GM18868 (cell line): ENCODE data around the gene PKIB.
"Not testable (repeated sequence)": the region's sequence is repeated elsewhere in the genome, so short reads cannot be mapped to it uniquely, and the experiment has no call there.

Source experiments
- ATAC-seq: cut with Tn5 transposase; IDR thresholded peaks from one replicate; pipeline ENCODE4 v1.9.1; 2021; ENCODE audit warnings: mild to moderate bottlenecking, moderate library complexity; ENCODE audit not compliant: unreplicated experiment

Gene PKIB

DNA sequence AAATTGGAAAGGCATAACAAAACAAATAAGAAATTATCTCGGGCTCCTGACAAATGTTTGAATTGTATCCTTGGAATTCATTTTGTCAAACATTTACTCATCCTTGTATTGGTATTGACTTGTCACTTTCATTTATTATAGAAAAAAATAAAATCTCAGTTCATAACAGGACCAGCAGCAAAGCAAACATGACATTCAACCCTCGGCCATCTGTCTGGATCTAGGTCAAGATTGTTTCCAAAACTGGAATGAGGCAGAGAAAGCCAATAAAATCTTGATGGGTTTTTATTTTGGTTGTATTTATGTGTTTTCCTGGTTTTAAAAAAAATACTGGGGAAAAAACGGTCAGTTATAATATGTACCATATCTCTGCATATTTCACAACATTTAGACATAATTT, 126.4 kb downstream of the PKIB start:
- no peak for ATAC-seq

DNA sequence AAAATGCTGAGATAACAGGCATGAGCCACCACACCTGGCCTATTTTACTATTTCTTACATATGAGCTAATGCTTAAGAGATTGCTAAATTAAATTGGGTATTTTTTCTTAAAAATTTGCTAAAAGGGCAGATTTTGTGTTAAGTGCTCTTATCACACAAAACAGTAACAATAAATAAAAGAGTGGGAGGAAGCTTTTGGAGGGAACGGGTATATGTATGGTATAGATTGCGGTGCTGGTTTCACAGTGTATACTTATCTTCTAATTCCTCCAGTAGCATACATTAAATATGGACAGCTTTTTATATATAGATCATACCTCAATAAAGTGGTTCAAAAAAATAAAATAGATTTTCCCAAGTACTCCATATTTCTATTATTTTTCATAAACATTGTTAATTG, 129.9 kb downstream of the PKIB start:
- ATAC-seq, result no peak

DNA sequence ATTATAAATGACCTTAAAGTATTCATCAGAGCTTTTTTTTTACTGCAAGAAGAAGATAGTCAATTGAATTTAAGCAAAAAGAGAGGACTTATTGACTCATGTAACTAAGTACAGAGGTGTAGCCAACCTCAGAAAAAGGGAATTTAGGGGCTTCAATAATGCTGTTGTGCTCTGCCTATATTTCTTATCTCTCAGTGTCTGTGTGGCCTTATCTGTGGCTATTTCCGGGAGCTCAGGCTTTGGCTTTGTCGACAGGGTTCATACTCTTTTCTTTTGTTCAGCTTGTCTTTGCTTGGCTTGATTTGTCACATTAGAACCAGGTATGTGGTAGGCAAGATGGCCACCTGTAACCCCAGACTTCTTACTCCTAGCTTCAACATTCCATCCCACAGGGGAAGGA, 130.7 kb downstream of the PKIB start:
- ATAC-seq, result no peak

DNA sequence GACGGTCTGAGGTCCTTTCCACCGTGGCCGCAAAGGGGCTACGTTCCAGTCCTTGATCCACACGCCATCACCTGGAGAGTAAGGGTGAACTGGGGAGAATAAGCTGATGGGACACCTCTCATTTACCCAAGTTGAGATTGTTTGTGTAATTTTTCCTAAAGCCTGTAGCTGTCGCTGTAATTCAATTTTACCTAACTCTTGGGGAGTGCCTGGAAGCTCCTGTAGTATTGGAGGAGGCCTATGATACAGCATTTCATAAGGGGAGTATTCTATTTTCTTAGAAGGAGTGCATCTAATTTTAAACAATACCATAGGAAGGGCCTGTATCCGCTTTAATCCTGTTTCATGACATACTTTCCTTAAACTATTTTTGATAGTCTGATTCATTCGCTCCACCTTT, 134.0 kb downstream of the PKIB start:
- not testable (repeated sequence) for ATAC-seq

DNA sequence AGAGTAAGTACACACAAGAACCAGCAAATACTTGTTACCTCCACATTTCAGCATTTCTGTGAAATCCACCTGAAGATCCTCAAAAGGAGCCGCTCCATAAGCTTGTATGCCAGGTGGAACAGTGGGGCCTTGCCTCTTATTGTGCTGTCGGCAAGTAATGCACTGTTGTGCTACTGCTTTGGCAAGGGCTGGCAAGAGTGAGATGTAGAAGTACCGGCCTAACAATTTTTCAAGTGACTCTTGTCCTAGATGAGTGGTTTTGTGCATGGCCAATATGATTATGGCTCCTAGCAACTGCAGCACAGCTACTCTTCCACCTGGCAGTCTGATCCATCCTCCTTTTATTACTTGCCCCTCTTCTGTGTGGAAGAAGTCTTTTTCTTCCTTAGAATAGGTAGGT, 134.7 kb downstream of the PKIB start:
- ATAC-seq, result not testable (repeated sequence)

DNA sequence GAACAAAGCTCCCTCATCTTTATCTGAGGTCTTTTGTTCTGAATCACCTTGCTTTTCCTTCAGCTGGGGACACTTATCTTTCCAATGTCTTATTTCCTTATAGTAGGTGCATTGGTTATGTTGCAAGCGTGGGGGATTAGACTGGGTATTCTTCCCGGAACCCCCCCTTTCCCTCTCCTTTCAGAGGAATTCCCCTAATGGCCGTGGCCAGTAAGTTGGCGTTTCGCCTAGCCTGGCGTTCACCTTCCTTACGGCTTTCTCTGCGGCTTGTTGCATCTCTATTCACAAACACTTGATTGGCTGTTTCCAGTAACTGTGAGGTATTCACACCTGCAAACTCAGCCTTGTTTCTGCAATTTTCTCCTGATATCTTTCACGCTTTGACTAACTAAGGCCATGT, 136.5 kb downstream of the PKIB start:
- no peak for ATAC-seq

DNA sequence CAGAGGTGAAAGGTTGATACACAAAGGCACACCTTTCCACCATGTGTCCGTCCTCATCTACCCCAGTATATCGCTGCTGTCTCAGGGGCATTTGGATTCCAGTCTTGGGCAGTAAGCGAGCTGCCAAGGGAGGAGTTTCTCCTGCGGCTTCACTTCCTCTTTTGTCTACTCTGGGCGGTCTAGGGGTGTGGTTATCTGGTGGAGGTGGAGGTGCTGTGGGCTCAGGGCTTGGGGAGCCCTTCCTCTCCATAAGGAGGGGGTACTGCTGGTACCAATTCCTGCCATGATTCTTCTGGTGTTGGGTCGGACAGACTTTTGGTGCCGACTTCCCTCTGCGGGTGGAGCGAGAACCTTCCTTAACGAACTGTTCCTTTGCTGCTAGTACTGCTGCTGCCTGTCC, 137.4 kb downstream of the PKIB start:
- ATAC-seq, result no peak

DNA sequence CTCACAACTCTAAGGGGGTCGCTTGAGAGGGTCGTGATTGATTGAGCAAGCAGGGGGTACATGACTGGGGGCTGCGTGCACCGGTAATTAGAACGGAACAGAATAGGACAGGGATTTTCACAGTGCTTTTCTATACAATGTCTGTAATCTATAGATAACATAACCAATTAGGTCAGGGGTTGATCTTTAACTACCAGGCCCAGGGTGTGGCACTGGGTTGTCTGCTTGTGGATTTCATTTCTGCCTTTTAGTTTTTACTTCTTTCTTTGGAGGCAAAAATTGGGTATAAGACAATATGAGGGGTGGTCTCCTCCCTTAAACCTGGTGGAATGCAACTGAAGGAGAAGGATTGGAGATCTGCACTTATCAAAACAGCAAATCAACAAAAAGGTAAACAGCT, 138.7 kb downstream of the PKIB start:
- ATAC-seq, result not testable (repeated sequence)

DNA sequence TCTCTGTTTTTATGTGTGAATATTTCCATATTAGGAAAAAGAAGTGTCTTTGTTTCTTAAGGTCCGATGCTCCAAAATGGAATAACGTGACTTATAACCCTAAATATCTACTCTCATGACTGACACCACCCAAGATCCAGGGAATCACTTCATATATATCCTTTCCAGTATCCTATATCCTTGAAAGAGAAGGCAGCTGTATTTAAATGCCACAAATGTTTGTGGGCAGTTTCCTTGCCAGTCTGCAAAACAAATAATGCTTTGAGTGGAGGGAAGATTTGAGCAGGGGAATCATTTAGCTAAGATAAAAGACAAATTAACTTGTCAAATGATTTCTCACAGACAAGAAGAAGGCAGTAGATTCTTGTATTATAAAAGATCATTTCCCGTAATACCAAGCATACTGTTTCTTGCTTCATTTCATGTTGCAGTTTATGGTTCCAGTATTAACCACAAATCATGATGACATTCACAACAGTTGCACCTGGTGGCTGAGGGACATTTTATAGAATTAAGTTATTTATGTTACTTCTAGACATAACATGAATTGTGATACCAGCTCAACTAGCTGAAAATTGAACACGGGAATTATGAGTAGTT, 139.3 kb downstream of the PKIB start:
- no peak for ATAC-seq

DNA sequence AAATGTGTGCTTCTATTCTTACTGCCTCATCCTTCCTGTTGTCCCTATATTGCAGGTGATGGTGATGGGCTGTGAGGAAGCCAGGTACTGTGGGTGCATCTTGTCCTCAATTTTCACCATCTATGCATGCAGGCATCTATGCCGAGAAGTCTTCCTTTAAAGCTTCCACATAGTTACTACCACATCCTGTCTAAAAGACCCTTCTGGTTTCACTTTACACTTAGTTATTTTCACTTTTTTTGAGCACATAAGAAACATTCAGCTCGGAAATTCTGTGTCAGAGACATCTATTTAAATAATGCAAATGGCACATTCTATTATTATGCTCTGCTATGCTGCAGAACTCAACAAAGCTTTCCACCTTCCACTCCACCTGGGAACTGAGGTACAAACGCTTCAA, 141.1 kb downstream of the PKIB start:
- ATAC-seq, result peak; percentile 83

DNA sequence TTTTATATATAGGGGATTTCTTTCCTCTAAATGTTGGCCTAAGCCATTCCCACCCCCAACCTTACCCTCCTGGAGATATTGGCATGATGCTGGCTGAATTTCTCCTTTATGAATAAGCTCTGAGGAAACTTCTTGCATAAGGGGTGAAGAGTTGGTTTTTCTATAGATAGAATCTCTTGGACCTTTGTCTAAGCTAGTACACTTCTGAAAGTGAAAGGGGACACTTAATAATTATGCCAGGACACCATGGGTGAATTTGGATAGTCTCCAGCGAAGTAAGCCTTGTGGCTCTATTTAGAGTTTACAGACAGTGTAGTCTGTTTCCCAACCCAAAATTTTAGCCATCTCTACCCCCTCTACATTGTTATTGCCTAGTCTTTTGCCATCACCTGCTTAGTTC, 142.3 kb downstream of the PKIB start:
- peak; percentile 30 for ATAC-seq

DNA sequence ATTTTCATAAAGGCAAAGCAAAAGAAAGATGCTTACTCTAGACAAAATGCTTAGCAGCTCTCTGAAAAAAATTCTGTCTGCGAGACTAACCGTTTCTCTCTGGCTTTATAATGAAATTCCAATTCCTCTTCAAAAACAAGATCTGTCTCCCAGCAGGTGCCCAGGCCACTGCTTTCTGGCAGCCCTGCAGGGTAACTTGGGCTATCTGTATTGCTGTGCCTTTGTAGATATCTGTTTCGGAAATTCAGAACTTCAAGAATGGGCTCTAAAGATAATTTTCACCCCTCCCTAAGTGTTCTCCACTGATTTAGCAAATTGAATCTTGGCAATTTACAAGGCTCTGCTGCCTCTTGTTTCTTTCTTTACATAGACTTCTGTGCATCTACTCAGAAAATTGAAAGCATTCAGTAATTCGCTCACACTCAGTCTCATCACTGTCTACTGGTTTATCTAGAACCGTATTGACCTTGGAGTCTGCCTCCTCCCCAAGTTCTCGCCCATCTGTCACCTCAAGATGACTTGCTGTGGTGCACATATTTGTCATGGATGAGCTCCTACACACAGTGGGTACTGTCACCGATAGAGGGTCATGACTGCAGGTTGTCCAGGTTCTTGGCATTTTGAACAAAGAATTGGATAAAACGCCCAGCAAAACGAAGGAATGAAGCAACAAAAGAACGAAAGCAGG, 142.9 kb downstream of the PKIB start:
- no peak for ATAC-seq

DNA sequence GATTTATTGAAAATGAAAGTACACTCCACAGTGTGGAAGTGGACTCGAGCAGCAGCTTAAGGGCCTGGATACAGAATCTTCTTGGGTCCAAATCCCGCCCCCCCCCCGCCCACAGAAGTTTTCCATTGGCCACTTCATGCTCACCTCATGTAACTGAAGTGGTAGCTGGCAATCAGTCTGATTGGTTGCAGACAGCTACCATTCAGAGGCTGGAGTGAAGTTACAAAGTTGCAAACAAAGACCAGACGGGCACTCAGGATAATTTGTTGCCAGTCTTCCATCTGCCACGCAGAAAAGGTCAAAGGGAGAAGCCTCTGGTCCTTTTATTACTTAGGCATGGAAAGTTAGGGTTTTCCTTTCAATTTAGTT, 143.5 kb downstream of the PKIB start:
- no peak for ATAC-seq

DNA sequence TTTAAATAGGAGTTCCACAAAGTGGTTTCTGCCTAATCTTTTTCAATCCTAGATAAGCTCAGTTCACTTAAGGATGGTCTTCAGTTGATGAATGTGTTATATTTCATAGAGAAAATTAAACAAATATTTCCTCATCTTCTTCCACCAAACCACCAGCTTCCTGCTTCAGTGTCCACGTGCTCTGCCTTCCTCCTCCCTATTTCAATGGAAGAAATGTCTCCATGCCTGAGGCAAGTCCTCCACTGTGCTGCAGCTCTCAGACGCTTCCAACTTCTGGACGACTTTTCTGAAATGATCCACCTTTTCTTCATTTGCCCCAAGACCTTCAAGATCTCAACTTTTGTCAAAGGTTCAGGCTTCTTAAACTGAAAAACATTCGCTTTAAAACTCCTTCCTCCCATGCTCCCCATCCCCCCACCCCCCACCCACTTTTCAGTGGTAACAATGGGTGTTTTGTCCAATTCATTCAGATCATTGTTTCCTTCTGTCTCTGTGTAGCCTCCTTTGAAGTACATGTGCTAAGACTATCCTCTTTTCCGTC, 144.1 kb downstream of the PKIB start:
- ATAC-seq, result no peak

DNA sequence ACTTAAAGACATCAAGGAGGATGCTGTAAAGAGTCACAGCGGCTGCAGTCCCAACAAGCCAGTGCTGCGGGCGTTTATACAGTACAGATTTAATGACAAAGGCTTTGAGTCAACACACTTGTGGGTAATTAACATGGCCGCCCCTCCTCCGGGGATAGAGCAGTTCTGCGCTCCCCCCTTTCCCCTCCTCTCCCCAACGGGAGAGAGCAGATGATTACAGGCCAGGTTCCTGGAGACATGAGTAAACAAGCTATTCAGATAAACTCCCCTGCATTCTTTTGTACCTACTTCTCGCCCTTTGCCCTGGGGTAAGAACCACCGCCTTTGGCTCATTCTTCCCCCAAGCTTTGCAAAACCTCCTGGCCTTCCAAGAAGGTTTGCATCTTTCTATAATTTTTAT, 145.7 kb downstream of the PKIB start:
- no peak for ATAC-seq

DNA sequence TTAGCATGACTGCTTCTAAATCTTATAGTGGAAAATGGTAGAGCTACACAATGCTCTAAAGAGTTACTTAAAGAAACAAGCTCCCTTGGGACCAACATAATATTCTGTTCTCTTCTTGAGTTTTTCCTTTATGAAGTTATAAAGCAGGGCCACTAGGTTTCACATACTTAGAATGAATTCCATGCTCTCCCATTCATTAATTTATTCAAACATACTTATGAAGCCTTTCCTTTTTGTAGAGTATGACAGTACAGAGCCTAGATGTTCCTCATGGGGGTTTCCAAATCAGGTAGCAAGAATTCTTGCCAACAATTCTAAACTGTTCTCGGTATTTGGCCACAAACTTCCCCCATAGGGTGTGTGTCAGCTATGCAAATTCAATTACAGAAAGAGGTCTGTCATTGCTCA, 148.7 kb downstream of the PKIB start:
- peak; percentile 100 for ATAC-seq

DNA sequence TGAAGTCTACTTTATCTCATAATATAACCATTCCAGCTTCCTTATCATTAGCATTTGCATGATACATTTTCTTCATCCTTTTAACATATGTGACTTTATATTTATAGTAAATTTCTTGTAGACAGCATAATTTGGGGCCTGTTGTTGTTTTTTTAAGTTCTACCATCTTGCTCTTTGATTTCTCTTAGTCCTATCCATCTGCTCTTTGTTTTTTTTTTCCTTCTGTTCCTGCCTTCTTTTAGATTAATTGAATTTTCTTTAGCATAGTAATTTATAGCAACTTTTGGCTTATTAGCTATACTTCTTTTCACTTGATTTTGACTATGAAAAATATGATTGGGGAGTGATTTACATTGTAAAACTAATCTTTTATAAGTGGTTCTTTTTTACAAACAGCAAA, 150.1 kb downstream of the PKIB start:
- no peak for ATAC-seq

DNA sequence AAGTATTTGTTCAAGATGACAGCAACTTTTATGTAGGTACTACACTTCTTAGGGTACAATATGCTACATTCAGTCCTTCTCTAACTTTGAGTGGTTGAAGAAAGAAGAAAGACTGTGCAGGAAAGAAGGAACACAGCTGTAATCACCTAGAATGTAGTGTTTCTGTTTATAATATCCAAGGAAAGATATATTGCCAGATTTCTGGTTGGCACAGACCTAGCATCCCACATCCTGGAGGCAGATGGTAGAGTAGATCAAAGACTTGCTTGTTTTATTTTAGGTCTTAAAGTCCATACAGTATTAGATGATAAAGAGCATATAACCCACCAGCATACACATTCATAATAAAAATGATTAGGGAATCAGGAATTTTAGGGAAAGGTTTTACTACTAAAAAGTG, 156.1 kb downstream of the PKIB start:
- no peak for ATAC-seq

DNA sequence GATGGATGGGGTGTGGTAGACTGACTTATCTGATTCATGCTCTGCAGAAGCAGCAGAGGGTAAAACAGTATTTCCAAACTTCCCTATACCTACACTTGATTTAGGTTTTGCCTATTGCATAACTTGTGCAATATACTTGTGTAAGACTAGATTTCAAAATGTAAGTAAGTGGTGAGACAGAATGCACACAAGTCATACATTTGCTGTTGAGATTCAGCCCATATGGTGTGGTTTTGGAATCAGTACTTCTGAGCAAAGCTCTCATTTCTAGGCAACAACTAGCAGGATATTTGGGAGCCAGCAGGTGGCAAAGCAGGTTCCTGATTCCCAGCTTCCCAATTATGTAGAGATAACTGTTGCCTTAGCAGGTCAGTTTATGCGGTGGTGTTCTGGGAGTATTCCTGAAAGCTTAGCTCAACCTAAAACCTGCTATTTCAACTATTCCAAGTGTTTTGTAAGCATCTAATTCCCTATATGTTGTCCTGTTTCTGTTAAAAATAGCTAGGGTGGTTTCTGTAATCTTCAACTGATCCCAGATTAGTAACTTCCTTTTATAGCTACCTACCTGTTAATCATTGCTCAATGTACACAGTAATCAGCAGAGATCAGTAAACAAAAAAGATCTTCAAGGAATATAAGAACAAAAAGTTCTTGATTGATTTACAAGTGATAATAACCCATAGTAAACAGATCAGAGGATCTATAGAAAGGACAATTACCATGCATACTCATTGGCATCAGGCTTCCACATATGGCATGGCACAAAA, 160.8 kb downstream of the PKIB start:
- ATAC-seq, result no peak

DNA sequence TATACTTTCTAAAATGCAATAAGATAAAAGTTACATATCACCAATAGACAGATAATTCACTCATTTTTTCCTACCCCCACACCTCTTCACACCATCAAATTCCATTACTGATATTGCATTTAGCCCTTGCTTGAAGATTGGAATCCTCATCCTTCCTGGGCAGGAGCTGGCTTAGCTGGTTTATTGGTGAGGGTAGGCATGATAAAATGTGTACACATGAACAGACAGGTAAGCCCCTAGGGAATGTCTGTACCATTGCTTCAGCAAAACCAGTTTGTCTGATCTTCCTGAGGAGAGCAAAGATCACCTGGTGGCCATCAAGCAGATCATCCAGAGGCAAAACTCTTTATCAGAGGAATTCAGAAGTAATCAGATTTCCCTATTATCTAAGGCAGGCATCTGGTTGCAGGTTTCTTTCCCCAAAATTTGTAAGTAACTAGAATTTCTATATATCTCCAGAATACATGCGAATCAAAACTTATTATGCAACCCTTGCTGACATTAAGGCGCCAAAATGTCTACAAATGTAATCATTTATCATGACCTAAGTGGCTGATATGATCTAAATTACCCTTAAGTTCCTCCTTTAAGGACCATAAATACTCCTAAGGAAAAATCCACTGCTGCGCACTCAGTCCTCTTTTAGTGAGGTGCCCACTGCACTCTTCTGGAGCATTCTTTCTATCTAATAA, 162.7 kb downstream of the PKIB start:
- no peak for ATAC-seq
